Keratinocyte (primary cell): ENCODE measurements around the gene CYP27B1. TPM values are rescaled to one million over a fixed set of nuclear protein-coding genes. Genes with fewer than 3 reads are reported as not detected.
A peak's percentile ranks its signal among the peaks of the same experiment; 100 is the strongest.

Source experiments
- DNase-seq: peaks from one replicate; pipeline ENCODE4 v3.0.0-alpha.2; 2011; ENCODE audit warnings: low read depth, missing footprints, low spot score
- FAIRE-seq: peaks from 2 replicates; lab custom pipeline; 2011; peaks lifted over from hg19 to GRCh38; lab: Jason Lieb, UNC
- H2AFZ ChIP-seq: 2 replicates; pipeline ENCODE4 v1.6.0; 2012; ENCODE audit warnings: low read length, control low read depth, inconsistent platforms; ENCODE audit not compliant: control insufficient read depth
- H3K27ac ChIP-seq: 2 replicates; pipeline ENCODE4 v1.5.1; 2011; ENCODE audit warnings: low read length; ENCODE audit not compliant: control insufficient read depth, insufficient read depth
- H3K27me3 ChIP-seq: 3 replicates; pipeline ENCODE4 v1.6.0; 2011; ENCODE audit warnings: low read length; ENCODE audit not compliant: control insufficient read depth, insufficient read depth; ENCODE audit errors: extremely low read depth
- H3K36me3 ChIP-seq, 2 experiments: 2 replicates in 1 of 2; 3 replicates in 1 of 2; pipeline ENCODE4 v1.5.1; 2011; ENCODE audit warnings: low read length in 2 of 2, mild to moderate bottlenecking in 1 of 2; ENCODE audit not compliant: control insufficient read depth in 2 of 2, insufficient read depth in 2 of 2; ENCODE audit errors: extremely low read depth in 1 of 2
- H3K4me1 ChIP-seq: 3 replicates; pipeline ENCODE4 v1.5.1; 2011; ENCODE audit warnings: low read length; ENCODE audit not compliant: control insufficient read depth, insufficient read depth; ENCODE audit errors: extremely low read depth
- H3K4me2 ChIP-seq: 3 replicates; pipeline ENCODE4 v1.6.0; 2011; ENCODE audit warnings: low read depth, low read length; ENCODE audit not compliant: control insufficient read depth, insufficient read depth; ENCODE audit errors: extremely low read depth
- H3K4me3 ChIP-seq, 3 experiments: fragments of 200-600 bp in 1 of 3; sonication (generic) in 1 of 3; 2 replicates in 2 of 3; 3 replicates in 1 of 3; pipeline ENCODE4 v1.5.1; 2011 to 2016; ENCODE audit warnings: low read length in 3 of 3, mild to moderate bottlenecking in 3 of 3, control low read depth in 2 of 3, inconsistent platforms in 1 of 3, low read depth in 1 of 3, mixed read lengths in 1 of 3, mixed run types in 1 of 3, moderate library complexity in 1 of 3; ENCODE audit not compliant: control insufficient read depth in 2 of 3, insufficient read depth in 2 of 3; ENCODE audit errors: extremely low read depth in 1 of 3
- H3K79me2 ChIP-seq: 2 replicates; pipeline ENCODE4 v1.6.0; 2012; ENCODE audit warnings: low read length; ENCODE audit not compliant: control insufficient read depth, insufficient read depth
- H3K9ac ChIP-seq: 3 replicates; pipeline ENCODE4 v1.6.0; 2011; ENCODE audit warnings: low read length; ENCODE audit not compliant: control insufficient read depth, insufficient read depth; ENCODE audit errors: extremely low read depth
- H3K9me1 ChIP-seq: 3 replicates; pipeline ENCODE4 v1.6.0; 2011; ENCODE audit warnings: low read length; ENCODE audit not compliant: control insufficient read depth, insufficient read depth; ENCODE audit errors: extremely low read depth
- H3K9me3 ChIP-seq: 2 replicates; pipeline ENCODE4 v1.5.1; 2012; ENCODE audit warnings: low read depth, low read length; ENCODE audit not compliant: control insufficient read depth
- H4K20me1 ChIP-seq: 3 replicates; pipeline ENCODE4 v1.6.0; 2011; ENCODE audit warnings: low read length; ENCODE audit not compliant: control insufficient read depth, insufficient read depth; ENCODE audit errors: extremely low read depth
- CTCF ChIP-seq, 3 experiments: IDR thresholded peaks in 1 of 3; conservative IDR thresholded peaks in 1 of 3; optimal IDR thresholded peaks in 1 of 3; 2 replicates in 2 of 3; 3 replicates in 1 of 3; pipeline versions ENCODE3 to v1.5.1; 2011; ENCODE audit warnings: low read length in 3 of 3, mild to moderate bottlenecking in 3 of 3, moderate library complexity in 2 of 3, control low read depth in 1 of 3, inconsistent platforms in 1 of 3; ENCODE audit not compliant: insufficient read depth in 2 of 3; ENCODE audit errors: extremely low read depth in 1 of 3
- EZH2 ChIP-seq: IDR thresholded peaks from one replicate; pipeline ENCODE4 v1.6.1; 2012; ENCODE audit warnings: inconsistent platforms, mild to moderate bottlenecking, low read length, moderate library complexity
- dilution Hi-C: fragments of 300-500 bp; cut with MboI; formaldehyde crosslinking; loops from one replicate; pipeline ENCODE4 v1.7.0; 2020; ENCODE audit warnings: low sequenced_read_pairs; ENCODE audit not compliant: extremely low pct_ligation_motif_present
- polyA plus RNA-seq, 5 experiments: library from polyadenylated mRNA; depleted of rRNA in 3 of 5; stranded (reverse) in 3 of 5; stranded (forward) in 1 of 5; unstranded in 1 of 5; fragments of >200 nt; gene quantifications; 1 replicate in 1 of 5; 2 replicates in 3 of 5; 3 replicates in 1 of 5; pipeline versions ENCODE4 v1.2.1 to v1.2.3, GENCODE V29; 2011 to 2012; ENCODE audit warnings: missing spikeins in 2 of 5, low read depth in 1 of 5, low replicate concordance in 1 of 5

CYP27B1 gene
- polyA plus RNA-seq, 1 donor (not counting 4 experiments of a cell fraction or from before 2014, with no cell fraction given), result 33.6 TPM

GRCh38 chr12:57763881-57764661, 2.8 kb downstream of the CYP27B1 start:
- Histone ChIP-seq H2AFZ (no peak overlapping the region), H3K4me2 (peak overlapping the region; percentile 74), H3K4me1 (peaks cover 29% of the 10 kb centered on the region), H3K27ac (no peak overlapping the region), H3K27me3 (no peaks in the 10 kb centered on the region), H3K9me3 (no peaks in the 10 kb centered on the region), H3K4me3 (peak overlapping the region; percentile 69 to 97 (median 89)), H3K79me2 (peaks cover 66% of the 10 kb centered on the region), H4K20me1 (peaks cover 4% of the 10 kb centered on the region), H3K9me1 (no peaks in the 10 kb centered on the region), H3K9ac (peak overlapping the region; percentile 80), H3K36me3 (peaks cover 31 to 55% of the 10 kb centered on the region in 2 experiments)
- TF ChIP-seq EZH2 (no peak), CTCF (optimal IDR thresholded peaks at IDR 0.05 in 1 of 3, IDR thresholded peaks at IDR 0.05 in 1 of 3, conservative IDR thresholded peaks at IDR 0.05 in 1 of 3; ENCODE audit: extremely low read depth in 1 of 3, insufficient read depth in 2 of 3, low read length in 3 of 3) (no peak)
- dilution Hi-C loops, result no loop called here
- DNase-seq (no peak), FAIRE-seq (no peak)

- Histone ChIP-seq H4K20me1 (peaks cover 7% of the 10 kb centered on the region), H3K9me3 (no peaks in the 10 kb centered on the region), H3K27me3 (no peaks in the 10 kb centered on the region), H3K27ac (no peak overlapping the region), H3K9ac (no peak overlapping the region), H3K4me2 (peak overlapping the region; percentile 29), H3K9me1 (no peaks in the 10 kb centered on the region), H3K4me3 (peak overlapping the region in 1 of 3 experiments; percentile 21), H3K4me1 (peaks cover 24% of the 10 kb centered on the region), H3K79me2 (peaks cover 50% of the 10 kb centered on the region), H3K36me3 (peaks cover 35 to 55% of the 10 kb centered on the region in 2 experiments), H2AFZ (no peak overlapping the region)
- FAIRE-seq (no peak), DNase-seq (no peak)
- dilution Hi-C loops, result no loop called here
- no peak for TF ChIP-seq EZH2
- TF ChIP-seq CTCF (optimal IDR thresholded peaks at IDR 0.05 in 1 of 3, IDR thresholded peaks at IDR 0.05 in 1 of 3, conservative IDR thresholded peaks at IDR 0.05 in 1 of 3; ENCODE audit: extremely low read depth in 1 of 3, insufficient read depth in 2 of 3, low read length in 3 of 3), result no peak
Observed at GRCh38 chr12:57762463-57762862, 4.4 kb downstream of the CYP27B1 start.
